Measurements from ENCODE around the gene SLC2A14.

DNA sequence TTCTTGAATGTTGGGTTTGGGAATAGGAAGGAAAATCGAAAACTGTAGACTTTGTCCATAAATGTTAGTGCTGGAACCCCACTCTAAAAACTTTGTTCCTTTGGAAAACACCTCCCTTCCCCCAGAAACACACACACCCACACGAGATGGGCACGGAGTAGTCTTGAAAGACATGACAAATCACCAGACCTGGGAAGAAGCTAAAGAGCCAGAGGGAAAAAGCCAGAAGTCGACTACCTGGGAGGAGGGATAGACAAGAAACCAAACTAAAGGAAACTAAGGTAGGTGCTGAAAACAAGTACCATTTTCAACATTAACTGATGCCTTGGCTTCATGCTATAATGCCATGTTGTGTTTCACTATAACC lies 84.4 kb downstream of the SLC2A14 start:
- TF ChIP-seq, protein P1, sequence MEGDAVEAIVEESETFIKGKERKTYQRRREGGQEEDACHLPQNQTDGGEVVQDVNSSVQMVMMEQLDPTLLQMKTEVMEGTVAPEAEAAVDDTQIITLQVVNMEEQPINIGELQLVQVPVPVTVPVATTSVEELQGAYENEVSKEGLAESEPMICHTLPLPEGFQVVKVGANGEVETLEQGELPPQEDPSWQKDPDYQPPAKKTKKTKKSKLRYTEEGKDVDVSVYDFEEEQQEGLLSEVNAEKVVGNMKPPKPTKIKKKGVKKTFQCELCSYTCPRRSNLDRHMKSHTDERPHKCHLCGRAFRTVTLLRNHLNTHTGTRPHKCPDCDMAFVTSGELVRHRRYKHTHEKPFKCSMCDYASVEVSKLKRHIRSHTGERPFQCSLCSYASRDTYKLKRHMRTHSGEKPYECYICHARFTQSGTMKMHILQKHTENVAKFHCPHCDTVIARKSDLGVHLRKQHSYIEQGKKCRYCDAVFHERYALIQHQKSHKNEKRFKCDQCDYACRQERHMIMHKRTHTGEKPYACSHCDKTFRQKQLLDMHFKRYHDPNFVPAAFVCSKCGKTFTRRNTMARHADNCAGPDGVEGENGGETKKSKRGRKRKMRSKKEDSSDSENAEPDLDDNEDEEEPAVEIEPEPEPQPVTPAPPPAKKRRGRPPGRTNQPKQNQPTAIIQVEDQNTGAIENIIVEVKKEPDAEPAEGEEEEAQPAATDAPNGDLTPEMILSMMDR (IDR thresholded peaks at IDR 0.05; ENCODE audit: insufficient read depth, low read length, poor library complexity, severe bottlenecking) = no peak
- no peak for TF ChIP-seq EZH2phosphoT487 (conservative IDR thresholded peaks at IDR 0.05; ENCODE audit: low read length)
